GM06990 (cell line): Measurements from ENCODE around the gene MRPS15.

Experiments used
- DNase-seq: peaks from one replicate; pipeline ENCODE4 v3.0.0-alpha.2; 2011; ENCODE audit not compliant: insufficient read length; ENCODE audit errors: extremely low read depth
- H3K27me3 ChIP-seq: replicated peaks from 2 replicates; pipeline ENCODE4 v1.6.0; 2011; ENCODE audit warnings: low read length; ENCODE audit not compliant: control insufficient read depth, insufficient read depth
- H3K36me3 ChIP-seq: 2 replicates; pipeline ENCODE4 v1.5.1; 2011; ENCODE audit warnings: low read length; ENCODE audit not compliant: control insufficient read depth, insufficient read depth
- H3K4me3 ChIP-seq: replicated peaks from 2 replicates; pipeline ENCODE4 v1.5.1; 2011; ENCODE audit warnings: low read depth, mild to moderate bottlenecking, control low read depth, low read length
- CTCF ChIP-seq: IDR thresholded peaks from 2 replicates; pipeline ENCODE4 v1.5.1; 2011; ENCODE audit warnings: low read length, control low read depth, mild to moderate bottlenecking, inconsistent platforms; ENCODE audit not compliant: insufficient read depth, poor library complexity, severe bottlenecking

MRPS15 gene

GRCh38 chr1:36438715-36439114 is 25.5 kb downstream of the MRPS15 start:
- no peaks in the 10 kb centered on the region for H3K36me3 ChIP-seq
- no peak for TF ChIP-seq CTCF

GRCh38 chr1:36436821-36437220 is 27.4 kb downstream of the MRPS15 start:
- Histone ChIP-seq H3K36me3 (no peaks in the 10 kb centered on the region), H3K4me3 (no peak overlapping the region), H3K27me3 (no peaks in the 10 kb centered on the region)
- no peak for DNase-seq
- TF ChIP-seq CTCF = no peak

More at GRCh38 chr1:36438715-36439114, 25.5 kb downstream of the MRPS15 start:
- no peak overlapping the region for H3K4me3 ChIP-seq
- no peaks in the 10 kb centered on the region for H3K27me3 ChIP-seq
- no peak for DNase-seq

- TF ChIP-seq CTCF = no peak
- no peaks in the 10 kb centered on the region for H3K36me3 ChIP-seq
- H3K27me3 ChIP-seq = no peaks in the 10 kb centered on the region
- DNase-seq = no peak
- no peak overlapping the region for H3K4me3 ChIP-seq
Measured at GRCh38 chr1:36433102-36433501, 31.1 kb downstream of the MRPS15 start.

- Histone ChIP-seq H3K27me3 (no peaks in the 10 kb centered on the region), H3K4me3 (no peak overlapping the region), H3K36me3 (no peaks in the 10 kb centered on the region)
- no peak for TF ChIP-seq CTCF
- no peak for DNase-seq
Measured at GRCh38 chr1:36432616-36433015, 31.6 kb downstream of the MRPS15 start.

- H3K36me3 ChIP-seq = no peaks in the 10 kb centered on the region
- no peaks in the 10 kb centered on the region for H3K27me3 ChIP-seq
- TF ChIP-seq CTCF = no peak
- no peak for DNase-seq
- no peak overlapping the region for H3K4me3 ChIP-seq
Measured at GRCh38 chr1:36425791-36426190, 38.4 kb downstream of the MRPS15 start.

- DNase-seq = no peak
Measured at GRCh38 chr1:36421649-36422048, 42.5 kb downstream of the MRPS15 start.

More at GRCh38 chr1:36421649-36422048, 42.5 kb downstream of the MRPS15 start:
- Histone ChIP-seq H3K27me3 (no peaks in the 10 kb centered on the region), H3K4me3 (no peak overlapping the region), H3K36me3 (no peaks in the 10 kb centered on the region)
- TF ChIP-seq CTCF = no peak
